Kidney epithelial cell (primary cell): Measurements from ENCODE around the gene ANKRD60. TPM values are rescaled to one million over a fixed set of nuclear protein-coding genes. Genes with fewer than 3 reads are reported as not detected.

Experiments
- DNase-seq: peaks from one replicate; pipeline ENCODE4 v3.0.0-alpha.2; 2010; ENCODE audit warnings: low read depth
- H3K27me3 ChIP-seq: 2 replicates; pipeline ENCODE4 v1.6.0; 2011; ENCODE audit warnings: low read length; ENCODE audit not compliant: control insufficient read depth, insufficient read depth
- H3K36me3 ChIP-seq: 2 replicates; pipeline ENCODE4 v1.5.1; 2011; ENCODE audit warnings: low read length; ENCODE audit not compliant: control insufficient read depth, insufficient read depth
- H3K4me3 ChIP-seq: 2 replicates; pipeline ENCODE4 v1.5.1; 2011; ENCODE audit warnings: low read depth, mild to moderate bottlenecking, control low read depth, low read length
- total RNA-seq: library from RNA; depleted of rRNA; stranded (reverse); fragments of >200 nt; gene quantifications from 2 replicates; pipeline ENCODE4 v1.2.3, GENCODE V29; 2015
- TF ChIP-seq, protein P1 (sequence below): IDR thresholded peaks from 2 replicates; pipeline ENCODE4 v1.5.1; 2011; ENCODE audit warnings: mild to moderate bottlenecking, moderate library complexity, low read length, control low read depth, inconsistent platforms; ENCODE audit not compliant: insufficient read depth, poor library complexity, severe bottlenecking

ANKRD60 gene
- total RNA-seq, 1 donor from 2014 or later = not detected

DNA sequence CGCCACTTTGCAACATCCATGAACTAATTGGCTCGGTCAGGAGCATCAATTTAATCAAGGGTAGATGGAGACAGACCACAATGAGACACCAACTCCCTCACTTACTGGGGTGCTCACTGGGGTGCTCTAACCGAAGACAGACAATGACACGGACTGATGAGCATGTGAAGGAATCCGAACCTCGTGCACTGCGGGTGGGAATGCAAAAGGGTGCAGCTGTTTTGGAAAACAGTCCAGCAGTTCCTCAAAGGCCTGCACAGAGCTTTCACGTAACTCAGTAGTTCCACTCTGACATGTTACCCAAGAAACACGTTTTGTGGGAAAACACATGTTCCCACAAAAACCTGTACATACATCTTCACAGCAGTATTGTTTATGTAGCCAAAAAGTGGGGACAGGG, 26.8 kb downstream of the ANKRD60 start:
- no peak overlapping the region for H3K4me3 ChIP-seq
- TF ChIP-seq, protein P1, sequence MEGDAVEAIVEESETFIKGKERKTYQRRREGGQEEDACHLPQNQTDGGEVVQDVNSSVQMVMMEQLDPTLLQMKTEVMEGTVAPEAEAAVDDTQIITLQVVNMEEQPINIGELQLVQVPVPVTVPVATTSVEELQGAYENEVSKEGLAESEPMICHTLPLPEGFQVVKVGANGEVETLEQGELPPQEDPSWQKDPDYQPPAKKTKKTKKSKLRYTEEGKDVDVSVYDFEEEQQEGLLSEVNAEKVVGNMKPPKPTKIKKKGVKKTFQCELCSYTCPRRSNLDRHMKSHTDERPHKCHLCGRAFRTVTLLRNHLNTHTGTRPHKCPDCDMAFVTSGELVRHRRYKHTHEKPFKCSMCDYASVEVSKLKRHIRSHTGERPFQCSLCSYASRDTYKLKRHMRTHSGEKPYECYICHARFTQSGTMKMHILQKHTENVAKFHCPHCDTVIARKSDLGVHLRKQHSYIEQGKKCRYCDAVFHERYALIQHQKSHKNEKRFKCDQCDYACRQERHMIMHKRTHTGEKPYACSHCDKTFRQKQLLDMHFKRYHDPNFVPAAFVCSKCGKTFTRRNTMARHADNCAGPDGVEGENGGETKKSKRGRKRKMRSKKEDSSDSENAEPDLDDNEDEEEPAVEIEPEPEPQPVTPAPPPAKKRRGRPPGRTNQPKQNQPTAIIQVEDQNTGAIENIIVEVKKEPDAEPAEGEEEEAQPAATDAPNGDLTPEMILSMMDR = no peak
- no peaks in the 10 kb centered on the region for H3K36me3 ChIP-seq
- no peaks in the 10 kb centered on the region for H3K27me3 ChIP-seq
- no peak for DNase-seq

DNA sequence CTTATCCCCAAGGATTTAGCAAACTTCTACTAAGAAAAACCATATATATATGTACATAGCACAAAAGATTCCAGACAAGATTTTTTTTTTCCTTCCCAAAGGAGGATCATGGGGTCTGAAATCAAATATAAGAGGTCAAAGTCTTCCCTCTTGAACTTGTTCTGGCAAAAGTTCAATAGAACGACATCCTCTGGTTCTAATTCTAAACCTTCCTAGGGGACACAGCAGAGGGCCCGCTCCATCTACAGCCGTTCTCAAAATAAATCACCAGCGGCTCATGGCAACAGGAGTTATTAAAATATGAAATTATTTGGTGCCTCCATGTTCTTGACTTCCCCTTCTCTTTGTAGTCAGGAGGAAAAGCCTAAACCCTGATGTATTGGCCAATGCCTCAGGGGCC, 29.0 kb downstream of the ANKRD60 start:
- Histone ChIP-seq H3K4me3 (no peak overlapping the region), H3K36me3 (no peaks in the 10 kb centered on the region), H3K27me3 (no peaks in the 10 kb centered on the region)
- no peak for DNase-seq
- TF ChIP-seq, protein P1 = no peak

DNA sequence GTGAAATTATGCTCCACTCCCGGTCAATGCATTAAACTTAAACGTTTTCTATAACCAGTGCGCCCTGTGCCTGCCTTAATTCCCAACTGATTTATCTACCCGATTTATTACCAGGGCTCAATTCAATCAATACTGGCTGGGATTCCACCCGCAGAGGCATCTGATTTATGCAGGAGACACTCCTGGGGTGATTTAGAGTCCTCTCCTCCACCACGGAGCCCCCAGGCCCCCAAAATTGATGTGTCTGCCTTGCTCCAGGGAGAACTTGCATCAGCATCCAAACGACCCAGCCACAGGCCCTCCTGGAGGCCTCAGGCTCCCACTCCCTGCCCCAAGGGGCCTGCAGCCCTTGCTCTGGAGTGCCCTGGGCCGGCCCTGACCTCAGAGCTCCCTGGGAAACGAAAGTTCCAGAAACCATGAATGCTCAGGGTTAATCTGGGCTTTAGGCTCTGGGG, 29.5 kb downstream of the ANKRD60 start:
- TF ChIP-seq, protein P1 = no peak
- Histone ChIP-seq H3K36me3 (no peaks in the 10 kb centered on the region), H3K4me3 (no peak overlapping the region), H3K27me3 (no peaks in the 10 kb centered on the region)
- no peak for DNase-seq

DNA sequence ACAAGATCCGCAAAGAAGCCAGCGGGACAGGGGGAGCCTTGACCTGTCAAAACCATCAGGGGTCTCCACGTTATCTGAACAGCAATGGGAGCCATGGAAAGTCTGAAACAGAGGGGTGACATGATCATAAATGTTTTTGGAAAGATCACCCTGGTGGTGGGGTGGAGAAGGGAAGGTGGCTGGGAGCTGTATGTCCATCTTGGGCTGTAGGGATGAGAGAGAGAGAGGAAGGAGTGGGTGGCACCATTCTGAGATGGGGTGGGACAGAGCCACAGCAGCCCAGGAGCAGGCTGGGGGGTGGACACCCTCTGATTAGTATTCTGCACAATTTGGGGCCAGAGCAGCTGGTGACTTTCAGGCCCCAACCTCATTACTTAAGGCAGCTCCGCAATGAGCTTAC, 30.1 kb downstream of the ANKRD60 start:
- Histone ChIP-seq H3K27me3 (no peaks in the 10 kb centered on the region), H3K36me3 (no peaks in the 10 kb centered on the region), H3K4me3 (no peak overlapping the region)
- no peak for DNase-seq
- TF ChIP-seq, protein P1 = no peak

DNA sequence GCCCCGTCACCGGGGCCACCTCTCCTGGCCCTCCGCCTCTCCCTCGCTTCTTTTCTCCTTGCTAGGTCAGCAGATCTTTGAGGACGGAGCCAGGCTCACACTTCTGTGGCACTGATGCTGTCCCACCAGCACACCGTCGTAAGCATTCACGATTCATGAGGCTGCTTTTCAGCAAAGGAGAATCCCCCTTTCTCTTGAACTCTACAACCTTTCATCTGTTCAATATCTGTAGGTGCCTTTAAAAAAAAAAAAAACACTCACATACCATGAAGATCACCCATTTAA, 31.3 kb downstream of the ANKRD60 start:
- TF ChIP-seq, protein P1 = no peak
- peaks cover 1% of the 10 kb centered on the region for H3K27me3 ChIP-seq
- H3K4me3 ChIP-seq = no peak overlapping the region
- H3K36me3 ChIP-seq = no peaks in the 10 kb centered on the region
- no peak for DNase-seq

DNA sequence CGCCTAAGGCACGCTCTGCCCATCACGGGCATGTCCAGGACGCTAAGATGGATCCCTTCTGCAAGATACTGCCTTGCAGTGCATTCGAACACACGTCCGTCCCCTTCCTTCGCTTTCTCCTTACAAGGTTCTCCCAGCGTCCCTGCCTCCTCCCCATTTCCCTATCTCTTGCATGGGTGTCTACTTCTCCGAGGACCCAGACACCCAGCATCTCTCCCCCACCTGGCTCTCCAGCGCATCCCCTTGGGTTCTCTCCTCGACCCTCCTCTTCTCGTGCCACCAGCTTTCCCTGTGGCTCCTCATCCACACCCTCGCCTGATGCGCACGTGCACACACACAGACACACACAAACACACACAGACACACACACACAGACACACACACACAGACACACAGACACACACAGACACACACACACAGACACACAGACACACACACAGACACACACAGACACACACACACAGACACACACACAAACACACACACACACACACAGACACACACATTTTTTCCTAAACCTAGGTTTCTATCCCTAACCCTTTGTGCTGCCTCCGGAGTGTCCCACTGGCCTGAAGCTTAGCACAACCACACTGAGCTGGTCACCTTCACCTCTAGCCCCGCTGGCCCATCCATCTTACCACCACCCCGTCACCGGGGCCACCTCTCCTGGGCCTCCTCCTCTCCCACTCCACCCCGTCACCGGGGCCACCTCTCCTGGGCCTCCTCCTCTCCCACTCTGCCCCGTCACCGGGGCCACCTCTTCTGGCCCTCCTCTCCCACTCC, 31.9 kb downstream of the ANKRD60 start:
- Histone ChIP-seq H3K4me3 (no peak overlapping the region), H3K36me3 (no peaks in the 10 kb centered on the region), H3K27me3 (peaks cover 2% of the 10 kb centered on the region)
- TF ChIP-seq, protein P1 = no peak
- DNase-seq = no peak
